ENCODE results near the gene JAZF1. TPM values are rescaled to one million over a fixed set of nuclear protein-coding genes. Genes with fewer than 3 reads are reported as not detected.

Gene JAZF1
- total and polyA plus RNA-seq, 2 of the 4 experiments (the other 2 are of a cell fraction) = 8.4 to 10.5 TPM

DNA sequence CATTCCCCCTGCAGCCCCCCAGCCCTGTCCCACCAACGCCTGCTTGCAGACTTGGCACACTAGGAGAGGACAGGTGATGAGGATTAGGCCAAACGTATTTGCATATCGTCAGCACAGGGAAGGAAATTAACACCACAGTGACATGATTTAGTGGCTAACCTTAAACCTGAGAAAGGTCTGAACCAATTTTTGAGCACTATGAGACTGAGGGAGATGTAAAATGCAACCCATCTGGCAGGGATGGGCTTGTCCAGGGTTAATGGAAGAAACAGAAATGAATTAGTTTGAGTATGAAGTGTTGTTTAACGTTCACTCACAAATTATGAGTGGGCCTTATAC is 257.0 kb downstream of the JAZF1 start:
- BruUV-seq (replicated peaks) = no TSS peak
- in situ Hi-C loops (cut with MboI; ENCODE audit: low sequenced_read_pairs) (loop anchor here (5.0 kb wide), 1 partner anchor 726 kb away; no protein-coding TSS in a partner anchor), intact Hi-C loops (cut with micrococcal nuclease) (loop anchor here (5.0 kb wide), 3 partner anchors 141 to 169 kb away; no protein-coding TSS in a partner anchor), dilution Hi-C loops (cut with HindIII; ENCODE audit: low sequenced_read_pairs, unreplicated experiment) (no loop called here)
- no peak overlapping the region; the same call in 1 of the 2 replicates for H4K5ac ChIP-seq (ENCODE audit: low read depth, low read length)
- peaks cover 18 to 39% of the 10 kb centered on the region in 2 experiments for H3K79me1 ChIP-seq (ENCODE audit: low read depth in 1 of 2, low read length in 2 of 2)
- no peak overlapping the region for H2BK5ac ChIP-seq (ENCODE audit: low read depth, low read length, poor library complexity, severe bottlenecking)
- H2AK9ac ChIP-seq (replicated peaks; ENCODE audit: low read depth, low read length, poor library complexity) = no peak overlapping the region
- POLR2A ChIA-PET (ENCODE audit: unreplicated experiment) = no interaction called here
- 92% methylated on average over 2 of the region's 4 CpGs; no CpG with 5 or more reads in 1 of the 2 experiments for WGBS, 2 experiments (ENCODE audit: extremely low coverage in 2 of 2, insufficient read length in 1 of 2)
- H3K4me2 ChIP-seq (ENCODE audit: low read depth, low read length) = no peak overlapping the region
- H3K27ac ChIP-seq (ENCODE audit: insufficient read depth, low read length) = no peak overlapping the region
- peaks cover 11% of the 10 kb centered on the region for H3K4me1 ChIP-seq (ENCODE audit: control insufficient read depth, insufficient read depth, low read length)
- no peaks in the 10 kb centered on the region for H3K9me3 ChIP-seq (ENCODE audit: control insufficient read depth, insufficient read depth, low read length)
- no peak overlapping the region for H3K9ac ChIP-seq (ENCODE audit: low read depth, low read length)
- H3K4me3 ChIP-seq (ENCODE audit: insufficient read depth, low read depth, low read length) = no peak overlapping the region
- H4K20me1 ChIP-seq (ENCODE audit: insufficient read depth, low read length) = peaks cover 7% of the 10 kb centered on the region; the same call in 1 of the 2 replicates
- H4K91ac ChIP-seq (ENCODE audit: insufficient read depth, low read depth, low read length) = peak overlapping the region; percentile 15; the same call in 1 of the 2 replicates
- peak overlapping the region; percentile 6 for H2AFZ ChIP-seq (replicated peaks; ENCODE audit: low read length, poor library complexity)
- H3K9me1 ChIP-seq (ENCODE audit: insufficient read depth, low read length) = peaks cover 10% of the 10 kb centered on the region
- DNase-seq = no peak
- ATAC-seq (ENCODE audit: low read depth) = no peak
- no peaks in the 10 kb centered on the region for H3K36me3 ChIP-seq (ENCODE audit: control insufficient read depth, insufficient read depth, low read length)
- H2BK20ac ChIP-seq (ENCODE audit: low read depth, low read length) = peak overlapping the region; percentile 30; the same call in 1 of the 2 replicates
- peak overlapping the region in 1 of 2 experiments; percentile 9; a peak in 1 of 4 replicates for H4K8ac ChIP-seq (ENCODE audit: low read depth in 2 of 2, low read length in 2 of 2)
- H3K27me3 ChIP-seq (ENCODE audit: control insufficient read depth, insufficient read depth, low read length) = no peaks in the 10 kb centered on the region
- CTCF ChIA-PET = no interaction called here
- H3K4ac ChIP-seq (ENCODE audit: low read depth, low read length) = no peak overlapping the region
- H3K56ac ChIP-seq (ENCODE audit: extremely low read depth, insufficient read depth, low read length) = no peak overlapping the region
- H3K18ac ChIP-seq (ENCODE audit: low read depth, low read length) = no peak overlapping the region
- 0 out of 2 replicates have a peak overlapping the region, but pooled peaks have one; percentile 29 for H3K23ac ChIP-seq (ENCODE audit: low read depth, low read length)
- H3K14ac ChIP-seq (replicated peaks; ENCODE audit: low read depth, low read length) = 0 out of 2 replicates have a peak overlapping the region, but pooled peaks have one; percentile 36
- TF ChIP-seq CHD1 (IDR thresholded peaks at IDR 0.05; ENCODE audit: low read depth, low read length) (no peak), POLR2A (IDR thresholded peaks at IDR 0.05; ENCODE audit: low read depth, low read length) (no peak), FOS (IDR thresholded peaks at IDR 0.05; ENCODE audit: low read depth, low read length) (no peak), MAZ (IDR thresholded peaks at IDR 0.05; ENCODE audit: borderline replicate concordance, low read depth, low read length) (no peak), NFE2L2 (IDR thresholded peaks at IDR 0.05; ENCODE audit: low read depth, low read length) (no peak), USF2 (IDR thresholded peaks at IDR 0.05; ENCODE audit: low read depth, low read length) (no peak), BHLHE40 (IDR thresholded peaks at IDR 0.05; ENCODE audit: low read depth, low read length) (no peak), RCOR1 (IDR thresholded peaks at IDR 0.05; ENCODE audit: insufficient replicate concordance, low read length) (no peak), SMC3 (IDR thresholded peaks at IDR 0.05; ENCODE audit: low read depth, low read length) (no peak), MAFK (IDR thresholded peaks at IDR 0.05; ENCODE audit: low read depth, low read length) (no peak), MXI1 (IDR thresholded peaks at IDR 0.05; ENCODE audit: borderline replicate concordance, low read depth, low read length) (no peak), RAD21 (IDR thresholded peaks at IDR 0.05; ENCODE audit: low read length) (no peak), ELK1 (IDR thresholded peaks at IDR 0.05; ENCODE audit: borderline replicate concordance, low read depth, low read length) (no peak), RFX5 (IDR thresholded peaks at IDR 0.05; ENCODE audit: low read depth, low read length) (no peak), CEBPB (IDR thresholded peaks at IDR 0.05; ENCODE audit: low read depth, low read length) (no peak)
- TF ChIP-seq, protein P1, sequence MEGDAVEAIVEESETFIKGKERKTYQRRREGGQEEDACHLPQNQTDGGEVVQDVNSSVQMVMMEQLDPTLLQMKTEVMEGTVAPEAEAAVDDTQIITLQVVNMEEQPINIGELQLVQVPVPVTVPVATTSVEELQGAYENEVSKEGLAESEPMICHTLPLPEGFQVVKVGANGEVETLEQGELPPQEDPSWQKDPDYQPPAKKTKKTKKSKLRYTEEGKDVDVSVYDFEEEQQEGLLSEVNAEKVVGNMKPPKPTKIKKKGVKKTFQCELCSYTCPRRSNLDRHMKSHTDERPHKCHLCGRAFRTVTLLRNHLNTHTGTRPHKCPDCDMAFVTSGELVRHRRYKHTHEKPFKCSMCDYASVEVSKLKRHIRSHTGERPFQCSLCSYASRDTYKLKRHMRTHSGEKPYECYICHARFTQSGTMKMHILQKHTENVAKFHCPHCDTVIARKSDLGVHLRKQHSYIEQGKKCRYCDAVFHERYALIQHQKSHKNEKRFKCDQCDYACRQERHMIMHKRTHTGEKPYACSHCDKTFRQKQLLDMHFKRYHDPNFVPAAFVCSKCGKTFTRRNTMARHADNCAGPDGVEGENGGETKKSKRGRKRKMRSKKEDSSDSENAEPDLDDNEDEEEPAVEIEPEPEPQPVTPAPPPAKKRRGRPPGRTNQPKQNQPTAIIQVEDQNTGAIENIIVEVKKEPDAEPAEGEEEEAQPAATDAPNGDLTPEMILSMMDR (conservative IDR thresholded peaks at IDR 0.05; ENCODE audit: low read depth, low read length) = no peak
- H2BK15ac ChIP-seq (ENCODE audit: low read depth, low read length) = 0 out of 3 replicates have a peak overlapping the region, but pooled peaks have one; percentile 41
- H2BK120ac ChIP-seq (ENCODE audit: low read depth, low read length) = peak overlapping the region; percentile 32; the same call in 1 of the 2 replicates
- H2AK5ac ChIP-seq (ENCODE audit: low read depth, low read length) = peak overlapping the region; percentile 10; the same call in 1 of the 2 replicates

Data from IMR-90 (cell line).